Skeletal muscle tissue (tissue), 4 donors: ENCODE measurements around the gene GPR162. TPM values are rescaled to one million over a fixed set of nuclear protein-coding genes. Genes with fewer than 3 reads are reported as not detected.

ENCODE experiments used
- H3K27ac ChIP-seq: one replicate; pipeline ENCODE4 v1.7.0; 2013; ENCODE audit warnings: mild to moderate bottlenecking, low read depth, low read length, inconsistent platforms
- H3K27me3 ChIP-seq, 3 donors: one replicate each; pipeline ENCODE4 v1.7.0; 2013; ENCODE audit warnings: low read length in 3 of 3; ENCODE audit not compliant: control insufficient read depth in 3 of 3, insufficient read depth in 3 of 3
- H3K36me3 ChIP-seq, 3 donors: one replicate each; pipeline ENCODE4 v1.7.0; 2013; ENCODE audit warnings: low read length in 3 of 3; ENCODE audit not compliant: control insufficient read depth in 3 of 3, insufficient read depth in 3 of 3
- H3K4me1 ChIP-seq, 3 donors: one replicate each; pipeline ENCODE4 v1.7.0; 2013; ENCODE audit warnings: low read length in 3 of 3, mild to moderate bottlenecking in 3 of 3; ENCODE audit not compliant: control insufficient read depth in 3 of 3, insufficient read depth in 3 of 3
- H3K4me3 ChIP-seq, 3 donors: one replicate each; pipeline ENCODE4 v1.7.0; 2013; ENCODE audit warnings: low read length in 3 of 3
- H3K9ac ChIP-seq, 3 donors: one replicate each; pipeline ENCODE4 v1.7.0; 2013; ENCODE audit warnings: low read length in 3 of 3, mild to moderate bottlenecking in 3 of 3, moderate library complexity in 2 of 3, low read depth in 1 of 3
- H3K9me3 ChIP-seq, 3 donors: one replicate each; pipeline ENCODE4 v1.7.0; 2013; ENCODE audit warnings: low read length in 3 of 3; ENCODE audit not compliant: control insufficient read depth in 3 of 3
- total RNA-seq: library from RNA; depleted of rRNA; stranded (reverse); fragments of >200 nt; gene quantifications from one replicate; pipeline ENCODE4 v1.2.3, GENCODE V29; 2014
- donor health status: Osteomylitis.

GPR162 gene
- total RNA-seq, 1 donor from 2014 or later = 8.9 TPM

DNA sequence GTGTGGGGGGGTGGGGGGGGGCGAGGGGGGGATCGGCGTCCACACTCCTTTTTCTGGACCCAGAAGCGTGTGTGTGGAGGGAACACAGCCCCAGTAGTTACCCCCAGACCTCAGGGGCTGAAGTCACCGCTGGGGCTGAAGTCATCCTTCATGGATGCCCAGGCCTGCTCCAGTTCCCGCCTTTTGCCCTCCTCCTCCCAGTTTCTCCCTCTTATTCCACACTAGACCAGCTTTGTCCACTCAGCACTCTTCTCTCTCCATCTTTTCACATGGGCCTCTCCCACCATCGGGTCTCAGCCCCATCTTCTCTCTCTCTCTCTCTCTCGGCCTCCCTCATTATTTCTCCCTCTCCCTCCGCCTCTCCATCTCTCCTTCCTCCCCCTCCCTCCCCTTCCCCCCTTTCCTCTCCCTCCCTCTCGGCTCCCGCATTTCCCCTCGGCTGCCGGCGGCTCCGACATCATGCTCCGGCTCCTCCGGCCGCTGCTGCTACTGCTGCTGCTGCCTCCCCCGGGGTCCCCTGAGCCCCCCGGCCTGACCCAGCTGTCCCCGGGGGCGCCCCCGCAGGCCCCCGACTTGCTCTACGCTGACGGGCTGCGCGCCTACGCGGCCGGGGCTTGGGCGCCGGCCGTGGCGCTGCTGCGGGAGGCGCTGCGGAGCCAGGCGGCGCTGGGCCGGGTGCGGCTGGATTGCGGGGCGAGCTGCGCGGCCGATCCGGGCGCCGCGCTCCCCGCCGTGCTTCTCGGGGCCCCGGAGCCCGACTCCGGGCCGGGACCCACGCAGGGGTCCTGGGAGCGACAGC, 6.6 kb downstream of the GPR162 start, which contains the start of gene P3H3:
TSS of gene P3H3 (plus strand) at position 426 of the 799 bp plus-strand sequence. CDS start at position 460, 34 bp downstream.
- H3K4me1 ChIP-seq = peaks cover 20 to 23% (median 22%) of the 10 kb centered on the region in 3 donors
- peaks cover 29 to 70% (median 52%) of the 10 kb centered on the region in 3 donors for H3K27me3 ChIP-seq

DNA sequence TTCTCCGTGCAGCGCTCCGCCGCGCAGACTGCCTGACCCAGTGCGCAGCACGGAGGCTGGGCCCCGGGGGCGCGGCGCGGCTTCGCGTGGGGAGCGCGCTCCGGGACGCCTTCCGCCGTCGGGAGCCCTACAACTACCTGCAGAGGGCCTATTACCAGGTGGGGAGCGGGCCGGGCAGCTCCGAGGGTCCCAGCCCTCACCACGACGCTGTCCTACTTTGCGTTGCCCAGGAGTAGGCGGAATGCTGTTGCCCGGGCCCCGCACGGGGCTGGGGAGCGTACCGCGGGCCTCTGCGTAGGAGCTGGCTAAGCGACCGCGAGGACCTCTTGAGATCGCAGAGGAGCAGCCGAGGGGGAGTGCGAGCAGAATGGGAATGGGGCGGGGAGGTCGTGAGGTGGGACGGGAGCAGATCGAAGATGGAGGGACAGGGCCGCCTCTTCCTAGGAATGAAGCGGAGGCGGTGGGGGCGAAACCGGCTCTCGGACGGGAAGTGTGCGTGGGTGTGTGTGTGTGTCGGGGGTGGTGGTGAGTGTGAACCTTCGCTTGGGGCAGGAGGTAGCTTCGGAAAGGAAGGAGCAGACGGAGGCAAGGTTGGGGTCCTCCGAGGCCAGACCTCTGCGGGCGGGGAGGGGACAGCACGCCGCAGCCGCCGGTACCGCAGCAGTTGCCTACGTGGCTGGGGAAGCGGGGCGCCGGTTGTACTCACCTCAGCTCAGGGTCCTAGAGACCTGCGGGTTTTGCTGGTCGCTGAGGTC, 7.3 kb downstream of the GPR162 start:
- Histone ChIP-seq H3K4me1 (peaks cover 22 to 24% (median 23%) of the 10 kb centered on the region in 3 donors), H3K27ac (peak overlapping the region; percentile 47), H3K9ac (peak overlapping the region; percentile 56 to 79 (median 77)), H3K9me3 (no peaks in the 10 kb centered on the region), H3K27me3 (peaks cover 25 to 64% (median 47%) of the 10 kb centered on the region in 3 donors), H3K36me3 (peaks cover 0 to 7% (median 0%) of the 10 kb centered on the region in 3 donors), H3K4me3 (peak overlapping the region; percentile 67 to 74 (median 69))

More for the DNA sequence above, 6.6 kb downstream of the GPR162 start, which contains the start of gene P3H3:
- peak within 1 kb of the TSS; percentile 56 to 79 (median 77) for H3K9ac ChIP-seq
- H3K36me3 ChIP-seq = peaks cover 0 to 3% (median 0%) of the 10 kb centered on the region in 3 donors
- peak within 1 kb of the TSS; percentile 69 to 74 (median 69) for H3K4me3 ChIP-seq
- H3K27ac ChIP-seq = peak within 1 kb of the TSS; percentile 47
- H3K9me3 ChIP-seq = no peaks in the 10 kb centered on the region

DNA sequence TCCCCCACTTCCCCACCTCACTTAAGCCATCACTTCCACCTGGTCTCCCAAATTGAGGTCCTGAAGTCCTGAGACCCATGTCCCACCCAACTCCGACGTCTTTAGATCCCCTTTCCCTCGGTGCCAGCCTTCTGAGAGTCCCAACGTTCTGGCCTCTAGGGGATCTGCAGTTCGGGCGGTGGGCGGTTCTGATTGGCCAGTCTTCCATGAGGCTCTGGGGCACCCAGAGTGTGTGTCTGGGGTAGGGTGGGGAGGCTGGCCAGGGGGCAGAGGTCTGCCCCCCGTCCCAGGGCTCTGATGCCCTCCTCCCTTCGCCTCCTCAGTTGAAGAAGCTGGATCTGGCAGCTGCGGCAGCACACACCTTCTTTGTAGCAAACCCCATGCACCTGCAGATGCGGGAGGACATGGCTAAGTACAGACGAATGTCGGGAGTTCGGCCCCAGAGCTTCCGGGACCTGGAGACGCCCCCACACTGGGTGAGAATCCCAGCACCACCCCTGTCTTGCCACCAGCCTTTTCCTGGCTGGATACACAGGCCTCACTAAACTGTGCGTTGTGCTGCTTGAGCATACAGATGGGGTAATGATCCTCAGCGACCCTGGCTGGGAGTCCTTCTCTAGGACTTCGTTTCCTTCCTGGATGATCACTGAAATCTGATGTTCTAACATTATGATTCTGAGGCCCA, 8.1 kb downstream of the GPR162 start:
- Histone ChIP-seq H3K9ac (peak overlapping the region; percentile 56 to 79 (median 77)), H3K27me3 (peaks cover 21 to 56% (median 41%) of the 10 kb centered on the region in 3 donors), H3K9me3 (no peaks in the 10 kb centered on the region), H3K4me3 (peak overlapping the region; percentile 67 to 74 (median 69)), H3K4me1 (peaks cover 22 to 24% (median 23%) of the 10 kb centered on the region in 3 donors), H3K27ac (peak overlapping the region; percentile 47), H3K36me3 (peaks cover 0 to 7% (median 0%) of the 10 kb centered on the region in 3 donors)

DNA sequence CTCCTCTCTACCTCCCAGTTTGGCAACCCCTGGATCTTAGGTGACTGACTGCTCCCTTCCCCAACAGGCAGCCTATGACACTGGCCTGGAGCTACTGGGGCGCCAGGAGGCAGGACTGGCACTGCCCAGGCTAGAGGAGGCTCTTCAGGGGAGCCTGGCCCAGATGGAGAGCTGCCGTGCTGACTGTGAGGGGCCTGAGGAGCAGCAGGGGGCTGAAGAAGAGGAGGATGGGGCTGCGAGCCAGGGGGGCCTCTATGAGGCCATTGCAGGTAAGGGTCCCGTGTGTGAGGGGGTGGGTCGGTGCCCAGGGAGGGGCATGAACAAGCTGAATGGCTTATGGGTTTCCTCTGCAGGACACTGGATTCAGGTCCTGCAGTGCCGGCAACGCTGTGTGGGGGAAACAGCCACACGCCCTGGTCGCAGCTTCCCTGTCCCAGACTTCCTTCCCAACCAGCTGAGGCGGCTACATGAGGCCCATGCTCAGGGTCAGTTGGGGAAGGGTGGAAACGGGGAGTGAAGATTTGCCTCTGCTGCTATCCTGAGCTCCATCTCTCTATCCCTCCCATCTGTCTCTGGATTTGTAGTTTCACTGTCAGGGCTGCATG, 8.8 kb downstream of the GPR162 start:
- H3K4me3 ChIP-seq = no peak overlapping the region
- H3K9ac ChIP-seq = no peak overlapping the region
- peaks cover 14 to 49% (median 34%) of the 10 kb centered on the region in 3 donors for H3K27me3 ChIP-seq
- no peaks in the 10 kb centered on the region for H3K9me3 ChIP-seq
- H3K27ac ChIP-seq = no peak overlapping the region
- H3K36me3 ChIP-seq = peaks cover 0 to 7% (median 0%) of the 10 kb centered on the region in 3 donors
- H3K4me1 ChIP-seq = peaks cover 18 to 24% (median 20%) of the 10 kb centered on the region in 3 donors

DNA sequence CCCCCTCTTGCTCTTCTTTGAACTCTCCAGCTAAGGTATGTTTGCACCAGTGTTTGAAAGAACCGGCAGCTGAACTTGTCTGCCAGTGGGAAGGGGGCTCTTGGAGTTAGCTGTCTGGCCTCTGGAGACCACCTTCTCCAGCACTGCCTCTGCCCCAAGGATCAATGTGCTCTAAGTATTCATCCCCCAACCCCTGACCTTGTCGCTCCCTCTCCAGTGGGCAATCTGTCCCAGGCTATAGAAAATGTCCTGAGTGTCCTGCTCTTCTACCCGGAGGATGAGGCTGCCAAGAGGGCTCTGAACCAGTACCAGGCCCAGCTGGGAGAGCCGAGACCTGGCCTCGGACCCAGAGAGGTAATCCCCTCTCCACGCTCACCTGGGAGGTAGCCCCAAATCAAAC, 9.4 kb downstream of the GPR162 start:
- Histone ChIP-seq H3K9me3 (no peaks in the 10 kb centered on the region), H3K36me3 (peaks cover 0 to 7% (median 0%) of the 10 kb centered on the region in 3 donors), H3K27ac (no peak overlapping the region), H3K4me1 (peaks cover 16 to 23% (median 19%) of the 10 kb centered on the region in 3 donors), H3K27me3 (peaks cover 9 to 43% (median 28%) of the 10 kb centered on the region in 3 donors), H3K9ac (no peak overlapping the region), H3K4me3 (no peak overlapping the region)

DNA sequence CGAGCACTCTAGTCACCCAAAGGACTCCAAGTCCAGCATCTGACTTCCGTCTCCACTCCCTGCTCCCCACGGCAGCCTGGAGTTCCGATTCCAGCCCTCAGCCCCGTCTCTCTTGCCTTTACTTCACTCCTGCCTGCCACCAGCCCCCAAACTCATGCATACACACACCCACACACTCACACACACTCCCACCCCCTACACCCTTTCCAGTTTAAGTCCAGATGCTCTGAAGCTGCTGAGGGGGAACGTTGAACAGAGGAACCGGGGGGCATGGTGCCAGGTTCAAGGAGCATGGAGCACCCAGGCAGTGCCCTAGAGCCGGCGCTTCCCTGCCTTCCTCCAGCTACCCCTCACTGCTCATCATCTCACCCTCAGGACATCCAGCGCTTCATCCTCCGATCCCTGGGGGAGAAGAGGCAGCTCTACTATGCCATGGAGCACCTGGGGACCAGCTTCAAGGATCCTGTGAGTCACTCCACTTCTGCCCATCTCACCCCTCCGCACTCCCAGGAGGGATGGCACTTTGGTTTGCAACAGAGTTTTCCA, 9.9 kb downstream of the GPR162 start:
- peaks cover 0 to 7% (median 0%) of the 10 kb centered on the region in 3 donors for H3K36me3 ChIP-seq
- peaks cover 16 to 23% (median 19%) of the 10 kb centered on the region in 3 donors for H3K4me1 ChIP-seq
- H3K27me3 ChIP-seq = peaks cover 5 to 38% (median 23%) of the 10 kb centered on the region in 3 donors
- H3K27ac ChIP-seq = no peak overlapping the region
- H3K4me3 ChIP-seq = no peak overlapping the region
- no peaks in the 10 kb centered on the region for H3K9me3 ChIP-seq
- H3K9ac ChIP-seq = no peak overlapping the region

DNA sequence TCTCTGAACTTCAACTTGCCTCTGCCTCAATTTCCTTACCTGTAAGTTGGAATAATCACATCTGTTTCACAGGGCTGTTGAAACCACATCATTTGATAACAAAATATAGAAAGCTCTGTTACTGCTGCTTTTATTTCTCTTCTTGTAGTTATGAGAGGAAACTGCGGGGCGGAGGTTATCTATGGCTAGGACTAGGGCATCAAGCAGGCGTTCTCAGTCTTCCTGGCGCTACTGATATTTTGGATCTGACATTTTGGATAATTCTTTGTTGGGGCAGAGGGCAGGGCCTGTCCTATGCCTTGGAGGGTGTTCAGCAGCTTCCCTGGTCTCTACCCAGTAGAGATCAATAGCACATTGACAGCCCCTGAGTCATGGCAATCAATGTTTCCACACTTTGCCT, 10.5 kb downstream of the GPR162 start:
- Histone ChIP-seq H3K27ac (no peak overlapping the region), H3K9ac (no peak overlapping the region), H3K4me3 (no peak overlapping the region), H3K9me3 (no peaks in the 10 kb centered on the region), H3K36me3 (peaks cover 0 to 7% (median 0%) of the 10 kb centered on the region in 3 donors), H3K27me3 (peaks cover 5 to 32% (median 17%) of the 10 kb centered on the region in 3 donors), H3K4me1 (peaks cover 13 to 19% (median 15%) of the 10 kb centered on the region in 3 donors)

DNA sequence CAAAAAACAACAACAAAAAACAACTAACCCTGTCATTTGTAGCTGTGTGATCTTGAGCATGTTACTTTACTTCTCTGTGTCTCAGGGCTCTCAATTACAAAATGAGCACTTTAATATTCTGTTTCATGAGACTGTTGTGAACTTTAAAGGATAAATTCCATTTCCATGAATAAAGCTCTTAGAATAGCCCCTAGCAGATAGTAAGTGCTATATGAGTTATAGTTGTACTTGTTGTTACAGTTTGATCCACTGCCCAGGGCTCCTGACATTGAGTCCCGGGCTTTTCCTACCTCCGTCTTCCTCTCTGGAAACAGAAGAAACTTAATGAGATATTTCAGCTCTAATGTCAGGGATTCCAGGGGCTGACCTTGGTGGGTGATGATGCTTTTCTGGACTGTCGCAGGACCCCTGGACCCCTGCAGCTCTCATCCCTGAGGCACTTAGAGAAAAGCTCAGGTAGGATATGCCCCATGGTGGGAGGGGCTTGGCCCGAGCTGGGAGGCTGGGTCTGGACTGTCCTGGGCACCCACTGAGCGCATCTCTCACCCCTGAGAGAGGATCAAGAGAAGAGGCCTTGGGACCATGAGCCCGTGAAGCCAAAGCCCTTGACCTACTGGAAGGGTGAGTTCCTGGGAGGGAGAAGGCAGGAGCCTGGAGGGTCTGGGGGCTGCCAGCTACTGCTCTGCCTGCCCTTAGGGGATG, 11.7 kb downstream of the GPR162 start:
- H3K9me3 ChIP-seq = no peaks in the 10 kb centered on the region
- H3K9ac ChIP-seq = peak overlapping the region in 1 of 3 donors; percentile 33
- no peak overlapping the region for H3K27ac ChIP-seq
- peaks cover 5 to 22% (median 9%) of the 10 kb centered on the region in 3 donors for H3K27me3 ChIP-seq
- H3K36me3 ChIP-seq = peaks cover 0 to 7% (median 2%) of the 10 kb centered on the region in 3 donors
- H3K4me3 ChIP-seq = no peak overlapping the region
- peaks cover 6 to 12% (median 9%) of the 10 kb centered on the region in 3 donors for H3K4me1 ChIP-seq
